ENCODE data around the gene DUSP5. TPM values are rescaled to one million over a fixed set of nuclear protein-coding genes. Genes with fewer than 3 reads are reported as not detected.

Gene DUSP5
- total RNA-seq, 1 donor from 2014 or later, result 8.7 TPM

- Mint-ChIP-seq H3K4me1 (ENCODE audit: low read depth) (peaks cover 67% of the 10 kb centered on the region), H3K36me3 (ENCODE audit: low read depth) (peaks cover 5% of the 10 kb centered on the region), H3K9me3 (ENCODE audit: low read depth) (no peaks in the 10 kb centered on the region), H3K4me3 (ENCODE audit: unreplicated experiment) (peak overlapping the region; percentile 85), H3K27ac (ENCODE audit: unreplicated experiment) (peak overlapping the region; percentile 94), H3K27me3 (ENCODE audit: low read depth) (no peaks in the 10 kb centered on the region)
- no peak for TF ChIP-seq CTCF (IDR thresholded peaks at IDR 0.05)
- DNase-seq (ENCODE audit: low spot score), result no peak
Observed at GRCh38 chr10:110501142-110501937, 3.6 kb downstream of the DUSP5 start.

DNA sequence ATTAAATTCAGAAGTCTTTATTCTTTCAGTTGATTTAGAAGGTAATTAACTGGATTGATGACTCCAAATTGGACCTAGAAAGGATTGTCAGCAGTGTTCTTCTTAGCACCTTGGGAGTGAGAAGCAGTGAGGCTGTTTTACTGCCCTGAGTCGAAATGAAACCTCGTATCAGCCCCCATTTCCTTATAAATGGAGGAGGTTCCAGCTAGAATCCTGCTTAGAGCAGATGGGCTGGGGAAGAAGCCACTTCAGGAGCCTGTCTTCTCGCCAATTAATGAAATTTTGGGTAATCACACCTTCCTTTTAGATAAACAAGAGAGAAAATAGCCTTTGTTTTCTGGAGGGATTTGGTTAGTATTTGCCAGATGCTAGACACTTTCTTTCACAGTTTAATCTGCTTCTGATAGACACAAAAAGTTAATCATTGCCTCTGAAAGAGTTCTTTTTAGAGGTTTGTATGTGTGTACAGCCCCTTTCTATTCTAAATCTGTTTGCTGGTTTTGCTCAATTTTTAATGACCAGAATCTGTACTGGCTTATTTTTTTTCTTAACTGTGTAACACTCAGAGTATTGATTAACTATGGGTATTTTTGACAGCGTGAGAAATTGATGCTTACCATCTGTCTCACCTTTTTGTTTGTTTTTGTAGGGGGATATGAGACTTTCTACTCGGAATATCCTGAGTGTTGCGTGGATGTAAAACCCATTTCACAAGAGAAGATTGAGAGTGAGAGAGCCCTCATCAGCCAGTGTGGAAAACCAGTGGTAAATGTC is 4.6 kb downstream of the DUSP5 start:
- peaks cover 57% of the 10 kb centered on the region for H3K4me1 Mint-ChIP-seq (ENCODE audit: low read depth)
- no peak for TF ChIP-seq CTCF (IDR thresholded peaks at IDR 0.05)
- H3K4me3 Mint-ChIP-seq (ENCODE audit: unreplicated experiment), result no peak overlapping the region
- H3K36me3 Mint-ChIP-seq (ENCODE audit: low read depth), result peaks cover 10% of the 10 kb centered on the region
- no peaks in the 10 kb centered on the region for H3K27me3 Mint-ChIP-seq (ENCODE audit: low read depth)
- H3K9me3 Mint-ChIP-seq (ENCODE audit: low read depth), result no peaks in the 10 kb centered on the region
- DNase-seq (ENCODE audit: low spot score), result no peak
- peak overlapping the region; percentile 27 for H3K27ac Mint-ChIP-seq (ENCODE audit: unreplicated experiment)

DNA sequence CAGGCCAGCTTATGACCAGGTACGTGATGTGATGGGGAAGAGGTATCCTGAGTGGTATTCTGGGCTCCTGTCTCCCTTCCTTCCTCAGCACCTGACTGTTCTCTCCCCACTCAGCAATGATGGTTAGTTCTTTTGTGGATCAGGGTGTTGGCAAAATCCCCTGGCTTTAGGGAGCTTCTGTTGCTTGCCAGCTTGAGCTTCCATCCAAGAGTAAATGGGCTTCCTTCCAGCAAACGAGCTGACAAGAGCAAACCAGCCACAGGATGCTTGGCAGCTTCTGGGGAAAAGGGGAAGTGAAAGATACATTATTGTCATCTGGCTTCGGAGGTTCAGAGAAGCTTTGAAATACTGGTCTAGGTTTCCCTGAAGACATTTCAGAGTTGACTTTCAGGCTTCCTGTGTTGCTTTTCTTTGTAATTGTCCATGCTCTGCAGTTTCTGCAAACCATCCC is 5.2 kb downstream of the DUSP5 start:
- H3K4me1 Mint-ChIP-seq (ENCODE audit: low read depth), result peaks cover 57% of the 10 kb centered on the region
- no peak for TF ChIP-seq CTCF (IDR thresholded peaks at IDR 0.05)
- no peaks in the 10 kb centered on the region for H3K27me3 Mint-ChIP-seq (ENCODE audit: low read depth)
- no peaks in the 10 kb centered on the region for H3K9me3 Mint-ChIP-seq (ENCODE audit: low read depth)
- no peak for DNase-seq (ENCODE audit: low spot score)
- H3K27ac Mint-ChIP-seq (ENCODE audit: unreplicated experiment), result peak overlapping the region; percentile 41
- no peak overlapping the region for H3K4me3 Mint-ChIP-seq (ENCODE audit: unreplicated experiment)
- H3K36me3 Mint-ChIP-seq (ENCODE audit: low read depth), result peaks cover 13% of the 10 kb centered on the region

DNA sequence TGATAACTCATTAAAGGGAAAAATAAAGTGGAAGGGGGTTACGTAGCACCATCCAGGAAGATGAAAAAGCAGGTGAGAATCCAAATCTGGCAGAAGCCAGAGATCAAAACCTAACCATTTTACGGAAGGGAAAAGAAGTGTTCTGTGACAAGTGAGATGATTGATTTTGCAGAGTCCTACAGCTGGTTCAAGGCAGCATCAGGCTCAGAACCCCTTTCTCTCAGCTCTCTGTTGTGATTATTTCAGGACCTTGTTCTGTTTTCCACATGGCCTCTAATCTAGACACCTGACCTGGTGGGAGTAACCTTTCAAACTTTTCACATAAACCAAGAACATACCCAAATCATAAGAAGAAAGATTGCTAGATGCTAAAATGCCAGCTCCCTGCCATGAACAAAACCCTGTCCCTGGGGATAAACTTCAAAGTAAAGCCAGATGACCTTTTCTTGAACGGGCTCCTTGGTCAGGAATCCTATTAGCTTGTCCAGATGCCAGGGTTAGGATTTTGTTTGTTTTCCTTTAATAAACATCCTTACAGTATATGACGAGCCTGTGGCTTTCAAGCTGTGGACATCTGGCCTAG is 5.9 kb downstream of the DUSP5 start:
- TF ChIP-seq CTCF (IDR thresholded peaks at IDR 0.05), result no peak
- Mint-ChIP-seq H3K27ac (ENCODE audit: unreplicated experiment) (no peak overlapping the region), H3K9me3 (ENCODE audit: low read depth) (no peaks in the 10 kb centered on the region), H3K4me3 (ENCODE audit: unreplicated experiment) (no peak overlapping the region), H3K4me1 (ENCODE audit: low read depth) (peaks cover 57% of the 10 kb centered on the region), H3K27me3 (ENCODE audit: low read depth) (no peaks in the 10 kb centered on the region), H3K36me3 (ENCODE audit: low read depth) (peaks cover 16% of the 10 kb centered on the region)
- DNase-seq (ENCODE audit: low spot score), result no peak

DNA sequence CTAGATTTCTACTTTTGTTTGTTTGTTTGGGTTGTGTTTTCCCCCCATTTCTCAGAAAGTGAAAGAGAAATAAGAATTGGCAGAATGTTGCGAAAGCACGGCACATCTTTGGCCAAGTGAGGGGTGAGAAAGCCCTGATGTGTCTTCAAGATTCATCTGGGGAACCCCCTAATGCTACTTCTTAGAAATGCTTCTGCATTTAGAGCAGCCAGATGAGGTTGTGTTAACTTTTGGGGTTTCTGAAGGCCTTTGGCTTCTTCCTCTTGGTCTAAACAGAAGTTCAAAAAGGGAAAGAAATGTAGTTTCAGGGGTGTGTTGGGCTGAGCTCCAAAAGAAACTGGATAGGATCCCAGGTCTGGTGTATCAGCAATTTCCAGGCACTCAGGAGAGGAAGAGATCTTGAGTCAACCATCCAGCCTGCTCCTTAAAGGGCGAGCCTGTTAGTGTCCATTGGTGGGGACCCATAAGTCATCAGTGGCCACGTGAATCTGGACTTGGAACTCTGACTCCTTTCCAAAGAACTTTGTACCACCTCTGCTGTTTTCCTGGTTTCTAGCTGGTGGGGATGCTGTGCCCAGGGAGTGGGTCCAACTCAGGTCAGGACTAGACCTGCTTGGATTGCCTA is 6.5 kb downstream of the DUSP5 start:
- no peak overlapping the region for H3K27ac Mint-ChIP-seq (ENCODE audit: unreplicated experiment)
- H3K4me1 Mint-ChIP-seq (ENCODE audit: low read depth), result peaks cover 51% of the 10 kb centered on the region
- TF ChIP-seq CTCF (IDR thresholded peaks at IDR 0.05), result no peak
- DNase-seq (ENCODE audit: low spot score), result no peak
- H3K36me3 Mint-ChIP-seq (ENCODE audit: low read depth), result peaks cover 17% of the 10 kb centered on the region
- H3K9me3 Mint-ChIP-seq (ENCODE audit: low read depth), result no peaks in the 10 kb centered on the region
- no peaks in the 10 kb centered on the region for H3K27me3 Mint-ChIP-seq (ENCODE audit: low read depth)
- H3K4me3 Mint-ChIP-seq (ENCODE audit: unreplicated experiment), result no peak overlapping the region
